Gastrocnemius medialis (tissue), 4 donors: ENCODE results near the gene TTC28. TPM values are rescaled to one million over a fixed set of nuclear protein-coding genes. Genes with fewer than 3 reads are reported as not detected.

Experiments
- ATAC-seq, 2 donors: fragments of 150-250 bp; one replicate each; pipeline ENCODE4 v1.9.1; 2016
- DNase-seq, 2 donors: peaks; one replicate each; pipeline ENCODE4 v3.0.0-alpha.2; 2019
- H3K27ac ChIP-seq, 4 donors: fragments of 200-600 bp; sonication (generic); 1 replicate in 1 of 4; 2 replicates in 3 of 4; pipeline ENCODE4 v1.5.1; 2016 to 2018; ENCODE audit warnings: mild to moderate bottlenecking in 2 of 4, moderate library complexity in 1 of 4
- H3K27me3 ChIP-seq, 3 donors: fragments of 200-600 bp; sonication (generic) in 2 of 3; 1 replicate in 1 of 3; 2 replicates in 2 of 3; pipeline versions ENCODE4 v1.5.1 to v1.6.0; 2016 to 2019; ENCODE audit warnings: mild to moderate bottlenecking in 1 of 3, moderate library complexity in 1 of 3
- H3K36me3 ChIP-seq, 2 donors: fragments of 200-600 bp; sonication (generic) in 1 of 2; one replicate each; pipeline ENCODE4 v1.5.1; 2017 to 2018
- H3K4me1 ChIP-seq, 2 donors: fragments of 200-600 bp; sonication (generic) in 1 of 2; one replicate each; pipeline ENCODE4 v1.5.1; 2016 to 2017; ENCODE audit warnings: mild to moderate bottlenecking in 2 of 2
- H3K4me3 ChIP-seq, 4 donors: fragments of 200-600 bp; sonication (generic) in 3 of 4; 1 replicate in 1 of 4; 2 replicates in 3 of 4; pipeline ENCODE4 v1.5.1; 2016 to 2019; ENCODE audit warnings: mild to moderate bottlenecking in 2 of 4
- H3K9me3 ChIP-seq, 3 donors: fragments of 200-600 bp; sonication (generic) in 2 of 3; 1 replicate in 1 of 3; 2 replicates in 2 of 3; pipeline ENCODE4 v1.5.1; 2016 to 2019
- POLR2A ChIP-seq, 2 donors: fragments of 450-650 bp; IDR thresholded peaks; one replicate each; pipeline ENCODE4 v1.6.1; 2017; ENCODE audit warnings: antibody characterized with exemption in 2 of 2, mild to moderate bottlenecking in 2 of 2, moderate library complexity in 2 of 2
- in situ Hi-C, 4 donors: fragments of 200-750 bp; cut with MboI; loops; one replicate each; pipeline versions ENCODE4 v1.15.0 to v1.8.0; 2017; ENCODE audit warnings: low sequenced_read_pairs in 4 of 4
- intact Hi-C: fragments of 100-400 bp; cut with DNase I; formaldehyde crosslinking; loops from one replicate; pipeline ENCODE4 v1.15.1; 2023; ENCODE audit warnings: low total_unique reads
- total RNA-seq, 4 donors: library from RNA; depleted of rRNA; stranded (reverse); fragments of >200 nt; gene quantifications; one replicate each; pipeline versions ENCODE4 v1.1.0 to v1.2.3, GENCODE V29; 2016
- TF ChIP-seq, protein P1 (sequence below), 5 experiments: fragments of 450-650 bp in 3 of 5; fragments of 200-600 bp in 2 of 5; sonication (generic) in 2 of 5; IDR thresholded peaks in 4 of 5; conservative IDR thresholded peaks in 1 of 5; 1 replicate in 4 of 5; 2 replicates in 1 of 5; pipeline ENCODE4 v1.5.1; 2016 to 2019; ENCODE audit warnings: antibody characterized with exemption in 5 of 5, mild to moderate bottlenecking in 3 of 5, moderate library complexity in 3 of 5

The TTC28 gene
- total RNA-seq, 4 donors from 2014 or later, result 6.3 to 18.1 (median 8.4) TPM

- Histone ChIP-seq H3K4me1 (peaks cover 16 to 27% of the 10 kb centered on the region in 2 donors), H3K36me3 (no peaks in the 10 kb centered on the region), H3K27me3 (no peaks in the 10 kb centered on the region), H3K4me3 (no peak overlapping the region), H3K9me3 (no peaks in the 10 kb centered on the region), H3K27ac (peak overlapping the region in 1 of 4 donors; percentile 22)
- DNase-seq (no peak), ATAC-seq (peak; percentile 62 to 85)
- intact Hi-C loops (loop anchor here (2.0 kb wide), 1 partner anchor 46 kb away; no protein-coding TSS in a partner anchor), in situ Hi-C loops (no loop called here)
- TF ChIP-seq, protein P1, sequence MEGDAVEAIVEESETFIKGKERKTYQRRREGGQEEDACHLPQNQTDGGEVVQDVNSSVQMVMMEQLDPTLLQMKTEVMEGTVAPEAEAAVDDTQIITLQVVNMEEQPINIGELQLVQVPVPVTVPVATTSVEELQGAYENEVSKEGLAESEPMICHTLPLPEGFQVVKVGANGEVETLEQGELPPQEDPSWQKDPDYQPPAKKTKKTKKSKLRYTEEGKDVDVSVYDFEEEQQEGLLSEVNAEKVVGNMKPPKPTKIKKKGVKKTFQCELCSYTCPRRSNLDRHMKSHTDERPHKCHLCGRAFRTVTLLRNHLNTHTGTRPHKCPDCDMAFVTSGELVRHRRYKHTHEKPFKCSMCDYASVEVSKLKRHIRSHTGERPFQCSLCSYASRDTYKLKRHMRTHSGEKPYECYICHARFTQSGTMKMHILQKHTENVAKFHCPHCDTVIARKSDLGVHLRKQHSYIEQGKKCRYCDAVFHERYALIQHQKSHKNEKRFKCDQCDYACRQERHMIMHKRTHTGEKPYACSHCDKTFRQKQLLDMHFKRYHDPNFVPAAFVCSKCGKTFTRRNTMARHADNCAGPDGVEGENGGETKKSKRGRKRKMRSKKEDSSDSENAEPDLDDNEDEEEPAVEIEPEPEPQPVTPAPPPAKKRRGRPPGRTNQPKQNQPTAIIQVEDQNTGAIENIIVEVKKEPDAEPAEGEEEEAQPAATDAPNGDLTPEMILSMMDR (IDR thresholded peaks at IDR 0.05 in 4 of 5, conservative IDR thresholded peaks at IDR 0.05 in 1 of 5), result no peak
- TF ChIP-seq POLR2A (IDR thresholded peaks at IDR 0.05), result no peak
These were observed 333.3 kb downstream of the TTC28 start for GRCh38 chr22:28346308-28346707.

DNA sequence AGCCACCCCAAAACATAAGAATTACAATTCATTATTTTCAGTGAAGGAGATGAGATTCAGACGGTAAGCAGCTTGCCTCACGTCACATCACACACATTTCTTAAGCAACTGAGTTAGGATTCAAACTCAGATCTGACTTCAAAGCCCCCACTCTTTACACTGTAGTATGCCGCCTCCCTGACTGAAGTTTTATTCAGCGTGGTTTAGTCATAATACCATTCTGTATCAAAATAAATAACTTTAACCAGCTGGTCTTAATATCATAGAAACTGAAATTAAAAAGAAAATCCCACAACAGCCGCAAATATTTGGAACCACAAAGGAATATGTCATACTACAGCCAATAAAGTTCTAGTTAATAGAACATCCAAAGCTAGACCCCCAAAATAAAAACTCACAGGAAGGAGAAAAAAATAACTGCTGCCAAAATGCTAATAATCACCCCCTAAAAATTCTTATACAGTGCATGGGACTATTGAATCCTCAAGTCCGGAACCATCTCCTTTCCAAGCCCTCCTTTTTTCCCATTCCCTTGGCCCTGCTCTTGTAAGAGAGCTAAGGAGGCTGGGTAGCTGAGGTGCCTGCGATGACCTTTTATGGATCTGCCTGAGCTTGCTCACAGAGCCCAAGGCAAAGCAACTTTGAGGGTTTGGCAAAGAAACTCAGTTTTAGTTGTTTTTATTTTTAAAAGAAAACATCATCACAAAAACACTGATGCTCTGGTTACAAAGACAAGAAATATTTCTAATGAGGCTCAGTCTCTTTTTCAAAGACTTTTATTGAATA lies 334.5 kb downstream of the TTC28 start:
- intact Hi-C loops, result no loop called here
- no peaks in the 10 kb centered on the region for H3K27me3 ChIP-seq
- ATAC-seq, result no peak
- H3K27ac ChIP-seq, result no peak overlapping the region
- in situ Hi-C loops, result no loop called here
- H3K36me3 ChIP-seq, result no peaks in the 10 kb centered on the region
- DNase-seq, result no peak
- TF ChIP-seq, protein P1 (IDR thresholded peaks at IDR 0.05 in 4 of 5, conservative IDR thresholded peaks at IDR 0.05 in 1 of 5), result no peak
- no peak for TF ChIP-seq POLR2A (IDR thresholded peaks at IDR 0.05)
- H3K4me1 ChIP-seq, result peaks cover 23 to 38% of the 10 kb centered on the region in 2 donors
- H3K4me3 ChIP-seq, result no peak overlapping the region
- H3K9me3 ChIP-seq, result no peaks in the 10 kb centered on the region

DNA sequence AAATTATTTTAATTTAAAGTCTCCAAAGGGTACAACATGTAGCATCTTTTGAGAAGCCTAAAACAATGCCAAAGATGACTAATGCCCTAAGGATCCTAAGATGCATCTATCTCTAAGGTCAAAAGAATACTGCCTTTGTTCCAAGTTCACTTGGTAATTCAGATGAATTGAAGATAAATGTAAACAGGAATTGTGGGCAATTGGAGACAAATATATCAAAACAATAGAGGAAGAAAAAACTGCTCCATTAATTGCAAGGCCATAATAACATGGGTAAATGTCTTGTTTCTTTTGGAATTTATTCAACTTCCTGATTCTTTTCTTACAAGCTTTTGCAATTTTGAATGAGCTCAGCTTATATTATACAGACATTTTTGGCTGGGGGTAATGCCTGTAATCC lies 338.6 kb downstream of the TTC28 start:
- H3K4me1 ChIP-seq, result peaks cover 19 to 29% of the 10 kb centered on the region in 2 donors
- H3K27me3 ChIP-seq, result no peaks in the 10 kb centered on the region
- DNase-seq (no peak), ATAC-seq (no peak)
- no peaks in the 10 kb centered on the region for H3K9me3 ChIP-seq
- H3K4me3 ChIP-seq, result no peak overlapping the region
- H3K27ac ChIP-seq, result no peak overlapping the region
- intact Hi-C loops (no loop called here), in situ Hi-C loops (no loop called here)
- H3K36me3 ChIP-seq, result no peaks in the 10 kb centered on the region
- TF ChIP-seq, protein P1 (IDR thresholded peaks at IDR 0.05 in 4 of 5, conservative IDR thresholded peaks at IDR 0.05 in 1 of 5), result no peak
- no peak for TF ChIP-seq POLR2A (IDR thresholded peaks at IDR 0.05)

- peaks cover 22 to 30% of the 10 kb centered on the region in 2 donors for H3K4me1 ChIP-seq
- in situ Hi-C loops, result no loop called here
- TF ChIP-seq, protein P1 (IDR thresholded peaks at IDR 0.05 in 4 of 5, conservative IDR thresholded peaks at IDR 0.05 in 1 of 5), result no peak
- TF ChIP-seq POLR2A (IDR thresholded peaks at IDR 0.05), result no peak
- H3K4me3 ChIP-seq, result no peak overlapping the region
- intact Hi-C loops, result no loop called here
- no peaks in the 10 kb centered on the region for H3K9me3 ChIP-seq
- no peaks in the 10 kb centered on the region for H3K27me3 ChIP-seq
- no peak overlapping the region for H3K27ac ChIP-seq
- ATAC-seq (no peak), DNase-seq (no peak)
- no peaks in the 10 kb centered on the region for H3K36me3 ChIP-seq
These were observed 346.6 kb downstream of the TTC28 start for GRCh38 chr22:28333088-28333487.
